Parathyroid adenoma (tissue), 2 donors: ENCODE data around the gene ZMYND8.
A peak's percentile ranks its signal among the peaks of the same experiment; 100 is the strongest.

ENCODE experiments used
- H2AFZ ChIP-seq: fragments of 300-600 bp; sonication (generic); one replicate; pipeline ENCODE4 v1.7.0; 2017; ENCODE audit warnings: antibody characterized with exemption, mild to moderate bottlenecking
- H3K27ac ChIP-seq: fragments of 300-600 bp; sonication (generic); one replicate; pipeline ENCODE4 v1.7.0; 2017
- H3K27me3 ChIP-seq: fragments of 300-600 bp; sonication (generic); one replicate; pipeline ENCODE4 v1.7.0; 2017; ENCODE audit warnings: low read length; ENCODE audit not compliant: control insufficient read depth, insufficient read depth
- H3K36me3 ChIP-seq: fragments of 300-600 bp; sonication (generic); one replicate; pipeline ENCODE4 v1.7.0; 2017; ENCODE audit warnings: low read length; ENCODE audit not compliant: control insufficient read depth, insufficient read depth
- H3K4me1 ChIP-seq: fragments of 300-600 bp; sonication (generic); one replicate; pipeline ENCODE4 v1.7.0; 2017; ENCODE audit warnings: control low read depth
- H3K4me2 ChIP-seq: fragments of 300-600 bp; sonication (generic); one replicate; pipeline ENCODE4 v1.7.0; 2017; ENCODE audit warnings: low read length
- H3K4me3 ChIP-seq: fragments of 300-600 bp; sonication (generic); one replicate; pipeline ENCODE4 v1.7.0; 2017; ENCODE audit warnings: low read depth, low read length
- H3K79me2 ChIP-seq: fragments of 300-600 bp; sonication (generic); one replicate; pipeline ENCODE4 v1.7.0; 2017; ENCODE audit warnings: control low read depth
- H3K9ac ChIP-seq: fragments of 300-600 bp; sonication (generic); one replicate; pipeline ENCODE4 v1.7.0; 2017; ENCODE audit warnings: mild to moderate bottlenecking
- H3K9me3 ChIP-seq: fragments of 300-600 bp; sonication (generic); one replicate; pipeline ENCODE4 v1.7.0; 2017; ENCODE audit warnings: low read length; ENCODE audit not compliant: control insufficient read depth
- TF ChIP-seq, protein P1 (sequence below): fragments of 300-600 bp; sonication (generic); IDR thresholded peaks from one replicate; pipeline ENCODE4 v1.7.0; 2017; ENCODE audit warnings: antibody characterized with exemption, mild to moderate bottlenecking
- donor health status: primary hyperparathyroidism.

ZMYND8 gene

DNA sequence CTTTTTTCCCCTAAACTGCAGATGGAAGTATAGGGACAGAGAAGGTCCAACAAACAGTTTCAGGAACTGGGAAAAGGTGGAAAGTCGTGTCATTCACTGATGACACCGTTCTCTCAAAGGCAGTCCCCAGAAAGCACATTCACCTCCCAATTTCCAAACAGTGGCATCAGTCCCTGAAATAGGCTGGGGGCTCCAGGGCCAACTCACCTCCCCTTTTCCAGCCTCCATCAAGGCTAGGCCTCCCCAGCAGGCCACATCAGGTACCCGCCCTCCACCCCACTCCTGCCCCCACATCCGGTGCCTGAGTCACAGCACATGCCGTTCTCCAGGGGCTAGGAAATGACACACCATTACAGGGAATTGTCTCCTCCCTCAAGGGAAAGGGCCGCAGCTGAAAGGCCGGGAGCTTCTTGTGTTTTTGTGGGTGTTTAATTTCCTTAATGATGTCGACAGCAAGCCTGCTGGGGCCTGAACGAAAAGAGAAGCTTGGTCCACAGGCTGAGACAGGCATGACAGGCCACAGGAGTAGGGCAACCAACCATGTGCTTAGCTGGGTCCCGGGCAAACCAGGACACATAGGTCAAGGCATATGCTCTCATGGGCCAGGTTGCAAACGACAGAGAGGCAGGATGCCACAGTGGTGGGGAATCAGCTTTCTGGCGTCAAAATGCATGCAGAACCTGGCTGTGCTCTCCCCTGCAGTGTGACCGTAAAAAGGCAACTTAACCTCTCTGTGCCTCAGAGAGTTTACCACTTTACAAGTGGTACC lies 39.2 kb downstream of the ZMYND8 start:
- no peak overlapping the region for H2AFZ ChIP-seq
- H3K4me1 ChIP-seq = peaks cover 49% of the 10 kb centered on the region
- no peak overlapping the region for H3K4me2 ChIP-seq
- no peaks in the 10 kb centered on the region for H3K36me3 ChIP-seq
- TF ChIP-seq, protein P1, sequence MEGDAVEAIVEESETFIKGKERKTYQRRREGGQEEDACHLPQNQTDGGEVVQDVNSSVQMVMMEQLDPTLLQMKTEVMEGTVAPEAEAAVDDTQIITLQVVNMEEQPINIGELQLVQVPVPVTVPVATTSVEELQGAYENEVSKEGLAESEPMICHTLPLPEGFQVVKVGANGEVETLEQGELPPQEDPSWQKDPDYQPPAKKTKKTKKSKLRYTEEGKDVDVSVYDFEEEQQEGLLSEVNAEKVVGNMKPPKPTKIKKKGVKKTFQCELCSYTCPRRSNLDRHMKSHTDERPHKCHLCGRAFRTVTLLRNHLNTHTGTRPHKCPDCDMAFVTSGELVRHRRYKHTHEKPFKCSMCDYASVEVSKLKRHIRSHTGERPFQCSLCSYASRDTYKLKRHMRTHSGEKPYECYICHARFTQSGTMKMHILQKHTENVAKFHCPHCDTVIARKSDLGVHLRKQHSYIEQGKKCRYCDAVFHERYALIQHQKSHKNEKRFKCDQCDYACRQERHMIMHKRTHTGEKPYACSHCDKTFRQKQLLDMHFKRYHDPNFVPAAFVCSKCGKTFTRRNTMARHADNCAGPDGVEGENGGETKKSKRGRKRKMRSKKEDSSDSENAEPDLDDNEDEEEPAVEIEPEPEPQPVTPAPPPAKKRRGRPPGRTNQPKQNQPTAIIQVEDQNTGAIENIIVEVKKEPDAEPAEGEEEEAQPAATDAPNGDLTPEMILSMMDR = no peak
- H3K79me2 ChIP-seq = peaks cover 59% of the 10 kb centered on the region
- H3K9ac ChIP-seq = no peak overlapping the region
- H3K9me3 ChIP-seq = no peaks in the 10 kb centered on the region
- peak overlapping the region; percentile 95 for H3K27ac ChIP-seq
- H3K4me3 ChIP-seq = no peak overlapping the region
- no peaks in the 10 kb centered on the region for H3K27me3 ChIP-seq

DNA sequence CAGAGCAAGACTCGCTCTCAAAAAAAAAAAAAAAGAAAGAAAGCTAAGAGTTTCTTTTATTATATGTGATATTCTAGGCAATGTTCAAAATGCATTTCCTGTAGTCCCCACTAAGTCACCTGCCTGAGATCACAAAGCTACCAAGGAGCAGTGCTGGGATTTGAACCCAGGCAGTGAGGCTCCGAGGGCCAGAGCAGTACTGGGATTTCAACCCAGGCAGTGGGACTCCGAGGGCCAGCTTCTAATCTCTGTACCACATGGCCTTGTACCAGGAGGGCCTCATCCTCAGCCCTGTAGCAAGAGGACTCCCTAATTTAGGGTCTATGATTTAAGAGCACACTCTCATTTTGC lies 39.7 kb downstream of the ZMYND8 start:
- Histone ChIP-seq H3K27me3 (no peaks in the 10 kb centered on the region), H2AFZ (no peak overlapping the region), H3K4me1 (peaks cover 47% of the 10 kb centered on the region), H3K4me2 (no peak overlapping the region), H3K79me2 (peaks cover 60% of the 10 kb centered on the region), H3K9me3 (no peaks in the 10 kb centered on the region), H3K27ac (peak overlapping the region; percentile 95), H3K9ac (no peak overlapping the region), H3K4me3 (no peak overlapping the region), H3K36me3 (no peaks in the 10 kb centered on the region)
- TF ChIP-seq, protein P1 = no peak

DNA sequence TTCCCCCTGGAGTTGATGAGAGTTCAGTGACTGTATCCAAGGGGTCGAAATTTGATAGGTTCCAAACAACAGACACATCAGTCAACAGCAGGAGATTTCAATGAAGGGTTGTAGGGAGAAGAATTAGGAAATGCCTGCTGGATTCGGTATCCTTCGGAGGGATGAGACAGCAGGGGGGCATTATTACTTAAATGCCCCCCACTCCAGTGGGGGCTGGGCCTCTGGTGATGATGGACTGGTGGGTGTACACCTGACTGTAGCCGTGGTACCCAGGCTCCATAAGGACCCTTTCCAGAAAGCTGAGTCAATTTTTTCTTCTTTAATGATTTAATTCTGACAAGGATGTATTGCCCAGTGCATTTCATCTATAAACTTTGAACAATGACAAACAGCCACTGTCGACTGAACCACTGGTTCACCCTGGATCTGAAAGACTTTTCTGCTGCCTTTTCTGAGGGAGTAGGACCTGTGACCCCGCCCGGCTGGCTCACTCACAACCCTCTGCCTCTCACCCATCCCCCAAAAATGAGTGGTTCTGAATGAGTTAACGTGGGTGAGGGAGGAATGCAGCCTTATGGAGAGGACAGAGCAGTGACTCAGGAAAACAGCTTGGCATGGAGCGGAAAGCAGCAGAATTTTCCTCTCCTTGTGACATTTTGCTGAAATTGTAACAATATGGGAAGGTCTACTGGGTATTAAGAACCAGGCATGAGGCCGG lies 41.0 kb downstream of the ZMYND8 start:
- Histone ChIP-seq H3K36me3 (no peaks in the 10 kb centered on the region), H3K9me3 (no peaks in the 10 kb centered on the region), H3K27ac (peak overlapping the region; percentile 35), H3K4me1 (peaks cover 44% of the 10 kb centered on the region), H3K4me3 (no peak overlapping the region), H3K9ac (no peak overlapping the region), H3K4me2 (no peak overlapping the region), H2AFZ (no peak overlapping the region), H3K79me2 (peaks cover 62% of the 10 kb centered on the region), H3K27me3 (no peaks in the 10 kb centered on the region)
- TF ChIP-seq, protein P1 = no peak

DNA sequence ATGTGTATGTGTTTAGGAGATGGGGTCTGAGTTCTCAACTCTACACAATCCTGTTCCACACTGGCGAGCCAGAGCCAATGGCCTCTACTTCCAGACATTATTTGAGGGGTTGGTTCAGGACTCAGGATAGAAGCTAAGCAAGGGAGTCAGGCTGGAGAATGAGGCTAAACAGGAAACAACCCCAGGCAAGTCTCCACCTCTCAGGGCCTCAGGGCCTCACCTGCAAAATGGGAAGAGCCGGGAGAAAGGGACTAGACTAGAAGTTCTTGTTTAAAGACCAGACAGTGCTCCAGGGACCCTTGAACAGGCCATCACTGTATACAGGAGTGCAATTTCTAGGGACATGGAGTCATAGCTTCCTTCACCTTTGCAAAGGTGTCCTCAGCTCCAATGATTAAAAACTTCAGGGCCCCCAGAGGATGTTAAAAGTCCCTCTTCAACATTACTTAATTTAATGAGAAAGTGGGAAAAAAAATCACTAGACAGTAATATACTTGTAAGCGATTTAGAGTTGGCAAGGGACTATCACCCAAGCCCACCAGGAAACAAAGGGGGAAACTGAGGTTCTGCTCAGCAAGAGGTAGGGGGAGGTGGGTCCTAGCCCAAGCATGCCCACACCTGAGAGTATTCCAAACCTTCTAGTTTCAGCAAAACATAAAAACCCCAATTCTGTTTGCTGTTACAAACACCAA lies 41.7 kb downstream of the ZMYND8 start:
- Histone ChIP-seq H3K4me3 (no peak overlapping the region), H3K27ac (peak overlapping the region; percentile 35), H3K36me3 (no peaks in the 10 kb centered on the region), H3K4me1 (peaks cover 37% of the 10 kb centered on the region), H3K27me3 (no peaks in the 10 kb centered on the region), H3K79me2 (peaks cover 66% of the 10 kb centered on the region), H3K4me2 (no peak overlapping the region), H3K9ac (no peak overlapping the region), H2AFZ (no peak overlapping the region), H3K9me3 (no peaks in the 10 kb centered on the region)
- TF ChIP-seq, protein P1 = no peak
